ENCODE data around the gene DPF3.

DPF3 gene

DNA sequence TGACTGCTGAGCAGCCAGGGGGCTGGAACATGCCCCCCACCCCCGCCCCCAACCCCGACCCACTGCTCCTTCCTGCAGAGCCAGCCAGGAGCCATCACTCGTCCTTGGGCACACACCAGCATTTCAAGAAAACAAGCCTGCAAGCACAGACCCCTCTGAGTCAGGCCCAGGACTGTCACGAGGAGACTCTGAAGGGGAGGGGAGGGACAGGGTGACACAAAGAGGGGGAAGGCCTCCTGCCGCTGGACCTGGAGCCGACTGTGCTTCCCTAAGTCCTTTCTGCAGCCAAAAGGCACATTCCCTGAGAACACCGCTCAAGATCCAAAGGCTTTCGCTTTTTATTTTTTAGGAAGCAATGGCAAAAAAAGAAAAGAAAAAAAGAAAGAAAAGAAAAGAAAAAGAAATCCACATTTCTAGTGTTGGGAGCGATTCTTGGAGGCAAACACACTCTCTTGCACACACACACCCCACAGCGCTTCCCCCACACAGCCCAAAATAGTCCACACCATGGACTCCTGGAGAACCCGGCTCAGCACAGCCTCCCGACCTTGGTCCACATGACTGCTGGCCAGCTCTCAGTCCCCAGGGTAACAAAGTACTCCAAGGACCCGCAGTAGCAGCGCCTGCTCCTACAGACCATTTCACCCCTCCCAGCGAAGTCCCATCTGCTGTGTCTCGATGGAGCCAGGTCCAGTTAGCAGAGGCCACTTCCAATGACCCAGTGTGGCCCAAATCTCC, 101.7 kb downstream of the DPF3 start:
- no peak for DNase-seq

DNA sequence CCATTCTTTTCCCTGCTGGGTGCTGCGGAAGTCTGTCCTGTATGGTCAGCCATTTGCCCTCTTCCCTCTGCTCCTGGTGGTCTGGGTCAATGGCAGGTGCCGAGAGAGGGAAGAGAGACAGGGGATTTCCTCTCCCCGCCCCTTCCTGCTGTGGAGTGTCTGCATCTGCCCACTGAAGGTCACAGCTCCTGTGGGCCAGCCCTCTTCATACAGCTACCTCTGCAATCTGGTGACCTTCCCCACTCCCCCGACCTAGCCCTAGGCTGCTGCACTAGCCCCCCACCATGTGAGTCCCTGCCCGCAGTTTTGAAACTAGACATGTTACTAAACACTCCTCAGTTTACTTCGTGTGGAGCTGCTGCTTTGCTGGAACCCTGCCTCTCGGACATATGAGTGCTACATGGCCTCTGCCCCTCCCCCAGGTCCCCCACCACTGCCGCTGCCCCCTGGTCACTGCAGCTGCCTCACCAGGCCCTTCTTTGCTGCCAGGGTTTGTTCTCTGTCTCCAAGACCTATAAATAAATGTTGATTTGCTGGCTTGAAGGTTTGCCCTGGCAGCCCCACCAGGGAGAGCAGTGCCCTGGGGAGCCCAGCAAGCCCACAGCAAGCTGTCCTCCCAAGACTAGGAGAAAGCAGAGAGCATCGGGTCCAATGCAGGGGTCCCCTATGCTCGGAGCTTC, 102.9 kb downstream of the DPF3 start:
- DNase-seq = no peak

DNA sequence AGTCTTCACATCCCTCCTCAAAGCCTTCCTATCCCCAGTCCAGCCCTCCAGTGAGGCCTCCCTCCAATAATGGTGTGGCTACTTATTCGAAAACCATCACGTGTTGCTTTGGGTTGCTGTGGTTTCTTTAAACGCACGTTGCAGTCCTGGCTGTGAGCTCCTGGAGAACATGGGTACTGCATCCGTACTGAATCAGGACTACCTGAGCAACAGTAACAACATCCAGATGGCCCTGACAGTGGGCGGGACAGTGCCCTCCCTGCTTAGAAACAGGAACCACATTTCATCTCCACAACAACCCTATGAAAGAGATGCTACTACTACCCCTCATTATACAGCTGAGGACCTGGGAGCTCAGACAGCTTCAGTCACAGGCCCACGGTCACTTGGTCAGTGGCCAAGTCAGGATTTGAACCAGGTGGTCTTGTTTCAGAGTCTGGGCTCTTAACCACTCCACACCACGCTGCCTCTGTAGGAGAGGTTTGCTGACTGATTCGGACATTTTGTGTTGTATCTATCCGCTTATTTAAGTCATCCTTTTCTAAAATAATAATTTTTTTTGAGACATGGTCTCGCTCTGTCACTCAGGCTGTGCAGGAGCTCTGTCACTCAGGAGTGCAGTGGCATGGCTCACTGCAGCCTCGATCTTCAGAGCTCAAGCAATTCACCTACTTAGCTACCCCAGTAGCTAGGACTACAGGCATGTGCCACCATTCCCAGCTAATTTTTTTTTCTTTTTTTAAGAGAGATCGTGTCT, 104.8 kb downstream of the DPF3 start:
- no peak for DNase-seq

DNA sequence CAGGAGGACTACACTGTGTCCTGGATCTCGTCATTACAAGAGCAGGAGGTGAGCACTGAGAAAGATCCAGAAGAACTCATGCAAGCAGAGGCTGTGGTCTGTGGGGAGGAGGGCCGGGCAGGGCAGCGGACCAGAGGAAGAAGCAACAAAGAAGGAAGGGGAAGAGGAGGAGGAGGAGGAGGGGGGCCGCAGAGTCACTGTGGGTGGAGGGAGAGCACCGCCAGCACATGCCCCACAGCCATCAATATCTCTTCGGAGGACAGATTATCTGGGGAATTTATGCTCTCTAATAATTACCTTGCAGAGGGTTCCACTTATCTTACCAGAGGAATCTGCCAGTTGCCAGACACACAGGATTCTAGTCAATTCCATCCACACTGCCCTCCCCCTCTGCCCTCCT, 105.6 kb downstream of the DPF3 start:
- no peak for DNase-seq

DNA sequence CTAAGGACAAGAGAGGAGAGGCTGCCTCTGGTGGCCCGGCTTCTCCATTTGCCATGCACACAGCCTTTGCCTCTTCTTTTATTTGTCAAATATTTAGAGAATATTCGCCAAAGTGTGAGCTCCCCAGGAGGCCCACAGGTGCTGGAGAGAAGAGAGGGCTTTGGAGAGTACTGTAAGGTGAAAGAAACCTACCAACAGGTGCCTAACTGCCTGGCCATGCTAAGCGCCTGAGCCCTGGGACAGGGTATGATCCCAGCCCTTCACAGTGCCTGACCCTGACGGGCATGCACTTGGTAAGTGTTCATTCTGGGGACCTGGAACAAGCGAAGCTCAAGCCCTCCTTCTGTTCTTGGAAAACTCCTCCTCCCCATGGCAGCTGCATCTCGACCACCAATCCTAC, 106.1 kb downstream of the DPF3 start:
- DNase-seq = no peak

DNA sequence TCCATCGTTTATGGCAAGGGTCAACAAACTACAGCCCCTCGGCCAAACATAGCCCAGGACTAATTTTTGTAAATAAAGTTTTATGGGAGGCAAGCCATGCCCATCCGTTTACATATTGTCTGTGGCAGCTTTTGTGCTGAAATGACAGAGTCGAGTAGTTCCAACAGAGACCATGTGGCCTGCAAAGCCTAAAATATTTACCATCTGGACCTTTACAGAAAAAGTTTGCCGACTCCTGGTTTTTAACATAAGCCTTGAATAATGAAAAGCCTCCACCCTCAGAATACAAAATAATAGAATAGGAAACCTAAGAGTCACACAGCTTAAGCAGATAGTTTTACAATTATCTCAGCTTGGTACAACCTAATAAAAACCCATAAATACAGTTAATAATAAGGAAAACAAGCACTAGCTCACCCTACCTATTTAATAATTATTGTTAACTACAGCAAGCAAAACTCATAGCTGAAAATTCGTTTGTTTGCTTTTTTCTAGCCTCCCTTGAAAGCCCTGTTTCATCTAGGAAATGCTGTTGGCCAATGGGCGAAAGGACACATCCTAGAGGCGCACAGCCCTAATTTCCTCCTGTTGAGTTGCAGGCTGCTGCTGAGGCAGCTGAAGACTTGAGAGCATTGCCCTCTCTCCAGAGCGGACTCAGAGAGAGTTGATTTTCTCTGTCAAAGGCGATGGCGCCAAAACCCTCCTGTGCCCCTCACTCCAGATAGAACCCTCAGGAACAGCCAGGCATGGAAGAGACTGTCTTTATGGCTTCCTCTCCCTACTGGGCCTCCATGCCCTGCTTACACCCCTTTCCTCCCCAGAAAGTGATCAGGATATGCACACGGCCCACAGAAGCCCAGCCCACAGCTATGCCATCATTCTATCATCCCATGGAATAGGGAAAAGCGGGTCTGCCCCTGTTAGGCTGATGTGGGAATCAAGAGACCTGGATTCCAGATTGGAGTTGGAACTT, 107.2 kb downstream of the DPF3 start:
- DNase-seq = peak in 1 of 3 experiments; percentile 12

DNA sequence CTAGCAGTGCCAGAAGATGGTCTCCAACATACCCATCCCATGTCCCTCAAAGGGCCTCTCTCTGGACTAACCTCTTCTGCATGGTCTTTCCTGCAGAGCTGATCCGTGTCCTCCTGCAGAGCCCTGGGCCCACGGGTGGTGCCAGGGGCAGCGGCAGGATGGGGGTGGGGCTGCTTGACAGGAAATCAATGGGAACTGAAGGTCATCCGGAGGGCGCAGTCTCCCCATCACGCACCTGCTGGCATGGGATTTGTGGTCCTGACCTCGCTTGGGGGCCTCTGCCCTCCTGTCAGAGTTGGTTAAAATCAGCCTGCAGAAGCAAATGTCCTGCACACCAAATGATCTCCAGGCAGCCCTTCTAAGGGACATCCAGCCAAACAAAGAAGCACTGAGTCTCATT, 110.2 kb downstream of the DPF3 start:
- no peak for DNase-seq

DNA sequence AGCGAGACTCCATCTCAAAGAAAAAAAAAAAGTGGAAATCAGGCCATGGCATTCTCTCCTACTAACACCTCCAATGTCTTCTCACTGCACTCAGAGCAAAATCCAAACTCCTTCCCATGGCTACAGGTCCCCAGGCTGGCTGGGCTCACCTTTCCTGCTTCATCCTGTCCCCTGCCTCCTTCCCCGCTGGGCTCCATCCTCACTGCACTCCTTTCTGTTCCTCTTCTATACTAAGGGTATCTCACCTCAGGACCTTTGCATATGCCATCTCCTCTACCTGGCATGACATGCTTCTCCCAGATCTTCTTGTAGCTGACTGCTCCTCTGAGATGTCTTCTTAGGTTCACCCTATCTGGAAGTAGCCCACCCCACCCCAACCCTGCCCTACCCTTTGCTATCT, 111.1 kb downstream of the DPF3 start:
- DNase-seq = no peak

DNA sequence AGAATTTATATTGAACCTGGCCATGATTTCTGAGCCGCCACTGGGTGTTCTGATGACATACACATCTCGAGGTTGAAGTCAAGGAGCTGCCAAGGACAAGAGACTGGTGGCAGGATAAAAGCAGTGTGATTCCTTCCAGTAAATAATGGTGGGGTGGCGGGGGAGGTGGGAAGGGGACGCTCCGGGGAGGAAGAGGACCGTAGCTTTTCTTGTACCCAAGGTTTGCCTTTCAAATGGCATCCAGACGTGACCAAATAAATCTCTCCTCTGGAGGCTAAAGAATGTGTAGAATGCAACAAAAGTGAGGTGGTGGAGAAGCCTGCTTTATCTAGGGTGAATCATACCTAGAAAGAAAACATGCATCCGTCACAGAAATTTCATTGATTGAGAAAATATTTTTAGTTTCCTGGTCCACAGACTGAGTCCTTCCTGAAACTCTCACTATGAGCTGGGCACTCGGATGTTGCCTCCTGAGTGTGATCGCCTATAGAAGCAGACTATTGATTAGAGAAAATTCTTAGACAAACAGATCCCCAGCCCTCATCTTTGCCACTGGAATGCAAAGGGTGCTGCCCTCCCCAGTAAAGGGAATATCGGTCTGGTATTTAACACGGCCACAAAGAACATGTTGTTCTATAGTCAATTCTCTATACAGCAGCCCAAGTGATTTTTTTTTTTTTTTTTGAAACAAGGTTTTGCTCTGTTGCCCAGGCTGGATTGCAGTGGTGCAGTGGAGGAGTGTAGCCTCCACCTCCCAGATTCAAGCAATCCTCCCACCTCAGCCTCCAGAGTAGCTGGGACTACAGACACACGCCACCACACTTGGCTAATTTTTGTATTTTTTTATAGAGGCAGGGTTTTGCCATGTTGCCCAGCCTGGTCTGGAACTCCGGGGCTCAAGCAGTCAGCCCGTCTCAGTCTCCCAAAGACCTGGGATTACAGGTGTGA, 112.1 kb downstream of the DPF3 start:
- no peak for DNase-seq

DNA sequence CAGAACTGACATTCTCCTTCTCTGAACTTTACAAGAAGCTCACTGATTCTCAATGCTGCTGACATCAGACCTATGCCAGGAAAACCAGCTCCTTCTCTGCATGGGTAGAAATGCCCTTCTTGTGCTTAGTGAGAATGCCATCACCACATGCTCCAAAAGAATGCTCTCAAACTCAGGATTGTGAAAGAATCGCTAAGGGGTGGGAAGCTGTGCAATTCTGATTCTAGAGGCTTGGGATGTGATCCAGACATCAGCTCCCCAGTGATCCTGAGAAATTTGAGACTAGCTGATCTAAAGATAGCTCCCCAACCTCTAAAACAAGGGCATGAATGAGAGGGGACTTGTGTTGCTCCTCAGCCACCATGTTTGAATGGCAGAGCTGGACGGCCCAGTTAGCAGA, 113.2 kb downstream of the DPF3 start:
- no peak for DNase-seq

DNA sequence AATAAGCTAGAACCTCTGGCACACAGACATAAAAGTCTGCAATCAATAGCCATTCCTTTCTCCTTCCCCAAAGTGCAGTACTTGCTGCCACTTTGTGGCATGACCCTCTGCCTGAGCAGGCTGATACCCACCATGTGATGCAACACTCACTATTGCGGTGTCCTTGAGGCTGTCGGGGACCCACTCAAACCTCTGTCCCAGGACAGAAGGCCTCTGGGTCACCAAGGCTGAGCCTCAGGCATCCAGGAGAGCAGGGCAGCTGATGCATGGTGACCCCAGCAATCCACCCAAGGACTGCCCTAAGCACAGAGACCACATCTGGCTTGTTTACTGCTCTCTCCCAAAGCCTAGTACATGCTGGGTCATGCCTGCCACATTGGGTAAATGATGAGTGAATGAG, 114.2 kb downstream of the DPF3 start:
- no peak for DNase-seq

DNA sequence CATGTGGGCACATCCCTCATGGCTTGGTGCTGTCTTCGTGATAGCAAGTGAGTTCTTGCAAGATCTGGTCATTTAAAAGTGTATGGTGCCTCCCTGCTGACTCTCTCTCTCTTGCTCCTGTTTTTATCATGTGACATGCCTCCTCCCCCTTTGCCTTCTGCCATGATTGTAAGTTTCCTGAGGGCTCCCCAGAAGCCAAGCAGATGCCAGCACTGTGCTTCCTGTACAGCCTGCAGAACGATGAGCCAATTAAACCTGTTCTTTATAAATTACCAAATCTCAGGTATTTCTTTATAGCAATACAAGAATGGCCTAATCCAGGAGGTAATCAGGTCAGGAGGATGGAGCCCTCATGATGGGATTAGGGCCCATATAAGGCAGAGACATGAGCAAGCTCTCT, 116.3 kb downstream of the DPF3 start:
- DNase-seq = no peak

DNA sequence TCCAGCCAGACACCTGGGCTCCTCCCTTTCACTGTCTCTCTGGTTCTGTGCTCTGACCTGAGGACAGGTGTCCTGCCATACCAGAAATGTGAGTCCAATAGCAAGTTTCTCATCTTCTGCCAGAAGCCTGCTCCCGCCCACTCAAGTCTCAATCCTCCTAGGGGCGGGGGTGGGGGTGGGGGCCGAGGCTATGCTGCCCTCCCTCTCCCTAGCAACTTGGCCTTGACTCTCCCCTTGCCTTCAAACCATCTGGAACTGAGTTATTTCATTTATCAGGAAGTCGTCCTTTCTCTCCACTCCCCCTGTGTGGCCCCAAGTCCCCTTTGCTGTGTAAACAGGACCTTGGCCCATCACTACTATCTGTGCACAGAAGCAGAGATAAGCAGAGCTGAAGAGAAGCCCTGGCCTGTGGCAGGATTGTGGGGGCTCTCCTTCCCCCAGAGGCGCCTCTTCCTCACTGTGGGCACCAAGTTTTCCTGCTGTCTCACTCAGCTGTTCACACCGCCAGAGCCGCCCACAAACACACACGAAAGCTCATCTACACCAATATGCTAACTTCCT, 117.1 kb downstream of the DPF3 start:
- DNase-seq = no peak

DNA sequence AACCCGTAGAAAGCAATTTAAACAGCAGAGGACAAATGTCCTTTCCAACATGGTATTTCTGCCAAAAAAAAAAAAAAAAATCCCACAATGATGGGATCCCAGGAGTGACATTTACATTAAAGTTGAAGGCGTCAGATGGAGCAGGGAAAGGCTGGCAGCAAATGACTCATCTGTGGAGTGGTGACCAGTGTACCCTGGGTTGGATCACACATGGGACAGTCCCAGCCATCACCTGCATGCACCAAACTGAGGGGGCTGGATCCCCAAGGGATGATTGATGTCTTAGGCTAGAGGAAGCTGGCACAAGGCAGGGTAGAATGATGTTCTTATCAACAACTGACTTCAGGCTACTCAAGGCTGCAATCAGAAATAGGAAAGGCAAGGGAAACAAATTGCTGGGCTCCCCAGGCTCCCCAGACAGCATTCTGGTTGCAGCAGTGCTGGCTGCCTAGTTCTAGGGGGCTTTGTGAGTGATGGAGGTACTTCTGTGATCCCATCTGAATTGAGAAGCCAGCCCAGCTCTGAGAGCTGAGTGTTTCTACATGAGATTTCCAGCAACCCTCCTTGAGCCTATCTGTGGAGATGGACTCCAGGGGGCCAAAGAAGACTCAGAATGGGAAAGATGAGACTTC, 117.9 kb downstream of the DPF3 start:
- DNase-seq = no peak

DNA sequence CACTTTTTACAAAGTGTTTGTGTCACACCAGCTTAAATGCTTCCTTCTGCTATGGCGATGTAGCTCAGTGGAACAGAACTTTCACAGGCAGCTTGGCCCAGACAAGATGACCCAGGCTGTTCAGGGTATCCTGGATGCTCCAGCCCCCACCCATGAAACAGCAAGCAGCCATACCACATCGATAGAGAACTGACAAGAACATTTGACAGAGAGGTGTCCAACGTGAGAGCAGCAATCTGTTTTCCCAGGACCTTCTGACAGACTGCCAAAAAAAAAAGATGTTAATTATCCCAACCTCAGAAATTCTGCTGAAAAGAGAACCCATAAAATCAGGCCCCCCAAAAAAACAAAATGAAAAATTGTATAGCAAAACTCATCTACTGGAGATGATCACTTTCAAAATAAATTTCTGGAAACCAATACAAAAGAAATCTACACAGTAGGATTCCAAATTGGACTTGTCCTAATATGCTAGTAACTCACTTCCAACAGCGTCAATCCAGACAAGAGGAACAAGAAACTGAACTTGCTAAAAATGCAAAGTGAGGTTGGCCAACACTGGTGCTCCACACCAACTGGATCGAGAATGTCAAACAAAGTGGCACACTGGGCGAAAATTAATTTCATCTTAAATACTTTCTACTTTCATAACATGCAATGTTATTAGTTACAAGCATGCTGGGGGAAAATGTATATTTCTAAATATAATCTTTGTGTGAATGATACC, 118.8 kb downstream of the DPF3 start:
- no peak for DNase-seq

DNA sequence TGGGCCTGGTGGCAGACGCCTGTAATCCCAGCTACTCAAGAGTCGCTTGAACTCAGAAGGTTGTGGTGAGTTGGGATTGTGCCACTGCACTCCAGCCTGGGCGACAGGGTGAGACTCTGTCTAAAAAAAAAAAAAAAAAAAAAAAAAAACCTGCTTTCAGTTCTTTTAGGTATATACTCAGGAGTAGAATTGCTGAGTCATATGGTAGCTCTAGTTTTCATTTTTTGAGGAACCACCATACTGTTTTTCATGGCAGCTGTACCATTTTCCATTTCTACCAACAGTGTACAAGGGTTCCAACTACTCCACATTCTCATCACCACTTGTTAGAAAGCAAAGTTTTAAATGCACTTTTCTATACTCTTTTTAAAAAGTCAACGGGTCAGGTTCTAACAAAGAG, 119.8 kb downstream of the DPF3 start:
- DNase-seq = no peak

DNA sequence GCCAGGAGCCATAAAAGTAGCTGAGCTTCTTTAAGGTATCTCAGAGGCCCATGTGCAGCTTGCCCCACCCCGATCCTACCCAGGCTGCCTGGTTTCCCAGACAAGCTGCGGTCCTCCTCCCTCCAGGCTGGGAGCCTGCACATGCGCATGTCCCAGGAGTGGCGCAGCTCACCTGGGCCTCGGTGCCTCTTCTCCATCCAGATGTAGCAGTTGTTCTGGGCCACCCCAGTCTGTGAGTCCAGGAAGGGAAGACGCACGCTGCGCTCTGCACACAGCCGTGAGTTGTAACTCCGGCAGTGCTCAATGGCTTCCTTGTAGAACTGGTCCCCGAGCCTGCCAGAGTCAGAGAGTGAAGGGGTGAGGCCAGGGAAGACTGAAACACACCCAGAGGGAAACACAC, 122.3 kb downstream of the DPF3 start:
- DNase-seq = no peak

DNA sequence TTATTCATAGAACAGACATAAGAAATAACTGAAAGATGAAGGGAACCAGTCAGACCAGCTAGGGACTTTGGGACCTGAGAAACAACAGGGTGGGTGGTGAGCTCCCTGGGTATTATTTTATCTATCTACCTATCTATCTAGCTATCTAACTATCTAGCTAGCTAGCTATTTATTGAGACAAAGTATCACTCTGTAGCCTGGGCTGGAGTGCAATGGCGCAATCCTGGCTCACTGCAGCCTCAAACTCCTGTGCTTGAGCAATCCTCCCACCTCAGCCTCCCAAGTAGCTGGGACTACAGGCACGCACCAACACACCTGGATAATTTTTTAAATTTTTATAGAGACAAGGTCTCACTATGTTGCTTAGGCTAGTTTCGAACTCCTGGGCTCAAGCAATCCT, 127.6 kb downstream of the DPF3 start:
- no peak for DNase-seq

DNA sequence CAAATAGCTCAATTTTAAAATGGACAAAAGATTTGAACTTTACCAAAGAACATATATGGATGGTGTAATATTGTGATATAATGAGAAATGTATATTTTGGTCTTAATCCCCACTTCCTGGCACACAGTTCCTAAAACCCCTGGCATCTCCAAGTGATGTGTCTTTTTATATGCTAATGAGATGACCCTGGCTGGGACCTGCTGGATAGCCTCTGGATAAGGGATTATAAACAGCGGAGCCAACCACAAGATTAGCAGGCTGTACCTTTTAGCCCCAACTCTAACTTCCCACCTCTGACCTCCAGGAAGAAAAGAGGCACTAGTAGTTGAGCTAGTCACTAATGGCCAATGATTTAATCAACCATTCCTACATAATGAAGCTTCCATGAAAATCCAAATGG, 130.0 kb downstream of the DPF3 start:
- no peak for DNase-seq

DNA sequence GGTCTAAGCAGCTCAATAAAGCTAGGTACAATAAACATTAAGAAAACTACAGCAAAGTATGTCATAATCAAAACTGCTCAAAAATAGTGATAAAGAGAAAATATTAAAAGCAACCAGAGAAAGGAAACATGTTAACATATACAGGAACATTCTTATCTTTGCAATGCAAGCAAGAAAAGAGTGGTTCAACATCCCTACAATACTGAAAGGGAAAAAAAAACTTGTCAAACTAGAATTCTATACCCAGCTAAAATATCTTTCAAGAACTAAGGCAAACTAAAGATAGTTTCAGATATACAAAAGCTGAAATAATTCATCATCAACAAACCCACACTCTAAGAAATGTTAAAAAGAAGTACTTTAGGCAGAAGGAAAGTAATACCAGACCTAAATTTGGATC, 134.2 kb downstream of the DPF3 start:
- no peak for DNase-seq
